HUES6 (cell line): ENCODE measurements around the gene ALG9.

Source experiments
- H3K27ac ChIP-seq: 2 replicates; pipeline ENCODE4 v1.7.0; 2013; ENCODE audit warnings: low read depth, mild to moderate bottlenecking, low read length, inconsistent platforms
- H3K27me3 ChIP-seq: 2 replicates; pipeline ENCODE4 v1.6.1; 2013; ENCODE audit warnings: low read length; ENCODE audit not compliant: control insufficient read depth, insufficient read depth
- H3K36me3 ChIP-seq: 2 replicates; pipeline ENCODE4 v1.6.1; 2013; ENCODE audit warnings: low read length; ENCODE audit not compliant: control insufficient read depth, insufficient read depth
- H3K4me1 ChIP-seq: 2 replicates; pipeline ENCODE4 v1.6.1; 2013; ENCODE audit warnings: low read length; ENCODE audit not compliant: control insufficient read depth, insufficient read depth
- H3K4me3 ChIP-seq: 2 replicates; pipeline ENCODE4 v1.5.1; 2013; ENCODE audit warnings: low read depth, low read length
- H3K9ac ChIP-seq: one replicate; pipeline ENCODE4 v1.6.1; 2013; ENCODE audit warnings: mild to moderate bottlenecking, low read length
- H3K9me3 ChIP-seq: 2 replicates; pipeline ENCODE4 v1.6.1; 2013; ENCODE audit warnings: low read depth, low read length; ENCODE audit not compliant: control insufficient read depth, insufficient read depth

ALG9 gene

GRCh38 chr11:111846063-111846462, 25.3 kb downstream of the ALG9 start:
- H3K36me3 ChIP-seq = peaks cover 10% of the 10 kb centered on the region
- H3K27me3 ChIP-seq = no peaks in the 10 kb centered on the region
- H3K9ac ChIP-seq = no peak overlapping the region
- peaks cover 13% of the 10 kb centered on the region for H3K4me1 ChIP-seq
- no peaks in the 10 kb centered on the region for H3K9me3 ChIP-seq
- no peak overlapping the region for H3K27ac ChIP-seq
- no peak overlapping the region for H3K4me3 ChIP-seq

GRCh38 chr11:111845276-111846028, 25.9 kb downstream of the ALG9 start:
- Histone ChIP-seq H3K9ac (no peak overlapping the region), H3K27me3 (no peaks in the 10 kb centered on the region), H3K27ac (no peak overlapping the region), H3K4me1 (peaks cover 17% of the 10 kb centered on the region), H3K9me3 (no peaks in the 10 kb centered on the region), H3K4me3 (no peak overlapping the region), H3K36me3 (peaks cover 10% of the 10 kb centered on the region)

- Histone ChIP-seq H3K9me3 (no peaks in the 10 kb centered on the region), H3K27me3 (no peaks in the 10 kb centered on the region), H3K27ac (no peak overlapping the region), H3K4me3 (no peak overlapping the region), H3K36me3 (peaks cover 5% of the 10 kb centered on the region; the same call in 1 of the 2 replicates), H3K4me1 (peaks cover 26% of the 10 kb centered on the region), H3K9ac (no peak overlapping the region)
These were observed 27.7 kb downstream of the ALG9 start for GRCh38 chr11:111843661-111844060.

GRCh38 chr11:111841370-111842053, 29.9 kb downstream of the ALG9 start:
- peaks cover 14% of the 10 kb centered on the region for H3K36me3 ChIP-seq
- H3K27ac ChIP-seq = no peak overlapping the region
- no peak overlapping the region for H3K9ac ChIP-seq
- no peaks in the 10 kb centered on the region for H3K27me3 ChIP-seq
- H3K9me3 ChIP-seq = no peaks in the 10 kb centered on the region
- no peak overlapping the region for H3K4me3 ChIP-seq
- peaks cover 18% of the 10 kb centered on the region for H3K4me1 ChIP-seq

- Histone ChIP-seq H3K27me3 (no peaks in the 10 kb centered on the region), H3K9me3 (no peaks in the 10 kb centered on the region), H3K4me3 (no peak overlapping the region), H3K27ac (no peak overlapping the region), H3K36me3 (peaks cover 27% of the 10 kb centered on the region), H3K4me1 (peaks cover 16% of the 10 kb centered on the region), H3K9ac (no peak overlapping the region)
These were observed 31.2 kb downstream of the ALG9 start for GRCh38 chr11:111840143-111840542.

GRCh38 chr11:111838054-111838453, 33.3 kb downstream of the ALG9 start:
- Histone ChIP-seq H3K4me3 (no peak overlapping the region), H3K9me3 (no peaks in the 10 kb centered on the region), H3K36me3 (peaks cover 23% of the 10 kb centered on the region), H3K9ac (no peak overlapping the region), H3K4me1 (peaks cover 16% of the 10 kb centered on the region), H3K27me3 (no peaks in the 10 kb centered on the region), H3K27ac (no peak overlapping the region)

- Histone ChIP-seq H3K27ac (no peak overlapping the region), H3K9ac (no peak overlapping the region), H3K4me1 (peaks cover 16% of the 10 kb centered on the region), H3K36me3 (peaks cover 23% of the 10 kb centered on the region), H3K27me3 (no peaks in the 10 kb centered on the region), H3K4me3 (no peak overlapping the region), H3K9me3 (no peaks in the 10 kb centered on the region)
These were observed 34.0 kb downstream of the ALG9 start for GRCh38 chr11:111837366-111837891.

- Histone ChIP-seq H3K27me3 (no peaks in the 10 kb centered on the region), H3K4me3 (no peak overlapping the region), H3K36me3 (peaks cover 23% of the 10 kb centered on the region), H3K9me3 (no peaks in the 10 kb centered on the region), H3K27ac (no peak overlapping the region), H3K4me1 (peaks cover 16% of the 10 kb centered on the region), H3K9ac (no peak overlapping the region)
These were observed 34.7 kb downstream of the ALG9 start for GRCh38 chr11:111836721-111837120.

GRCh38 chr11:111836162-111836561, 35.2 kb downstream of the ALG9 start:
- Histone ChIP-seq H3K9ac (no peak overlapping the region), H3K4me1 (peaks cover 14% of the 10 kb centered on the region), H3K9me3 (no peaks in the 10 kb centered on the region), H3K27ac (no peak overlapping the region), H3K27me3 (no peaks in the 10 kb centered on the region), H3K36me3 (peaks cover 23% of the 10 kb centered on the region), H3K4me3 (no peak overlapping the region)

GRCh38 chr11:111835665-111836064, 35.7 kb downstream of the ALG9 start:
- Histone ChIP-seq H3K4me3 (no peak overlapping the region), H3K36me3 (peaks cover 23% of the 10 kb centered on the region), H3K4me1 (peaks cover 11% of the 10 kb centered on the region), H3K27ac (no peak overlapping the region), H3K9me3 (no peaks in the 10 kb centered on the region), H3K9ac (no peak overlapping the region), H3K27me3 (no peaks in the 10 kb centered on the region)
